IMR-90 (cell line): Measurements from ENCODE around the gene HOTAIR.

ENCODE experiments used
- CEBPB ChIP-seq: IDR thresholded peaks from 2 replicates; pipeline ENCODE4 v1.6.1; 2012; ENCODE audit warnings: low read depth, low read length, improper control_type of control experiment
- CTCF ChIP-seq: conservative IDR thresholded peaks from 2 replicates; pipeline ENCODE4 v1.5.1; 2012; ENCODE audit warnings: mild to moderate bottlenecking, low read depth, low read length, improper control_type of control experiment
- MAFK ChIP-seq: IDR thresholded peaks from 2 replicates; pipeline ENCODE4 v1.6.1; 2012; ENCODE audit warnings: low read depth, low read length, improper control_type of control experiment
- MAZ ChIP-seq: IDR thresholded peaks from 2 replicates; pipeline ENCODE4 v1.6.1; 2012; ENCODE audit warnings: low read depth, mild to moderate bottlenecking, low read length, improper control_type of control experiment, moderate library complexity, borderline replicate concordance
- MXI1 ChIP-seq: IDR thresholded peaks from 2 replicates; pipeline ENCODE4 v1.6.1; 2012; ENCODE audit warnings: low read depth, mild to moderate bottlenecking, low read length, moderate library complexity, borderline replicate concordance
- POLR2A ChIP-seq: IDR thresholded peaks from 2 replicates; pipeline ENCODE4 v1.6.1; 2012; ENCODE audit warnings: mild to moderate bottlenecking, low read depth, low read length
- RAD21 ChIP-seq: IDR thresholded peaks from 2 replicates; pipeline ENCODE4 v1.6.1; 2012; ENCODE audit warnings: low read length, improper control_type of control experiment
- RFX5 ChIP-seq: IDR thresholded peaks from 2 replicates; pipeline ENCODE4 v1.8.0; 2012; ENCODE audit warnings: low read depth, mild to moderate bottlenecking, low read length, moderate library complexity

GRCh38 chr12:53938326-53939140 lies 36.2 kb downstream of the HOTAIR start, which contains the start of gene HOXC13:
- TF ChIP-seq POLR2A (no peak), CTCF (no peak), MAZ (no peak), RAD21 (no peak), RFX5 (no peak), MAFK (no peak), CEBPB (no peak), MXI1 (no peak)
